Measurements from ENCODE around the gene WDR5.

GRCh38 chr9:134152022-134152448 is 16.2 kb downstream of the WDR5 start:
- TF ChIP-seq, protein P1, sequence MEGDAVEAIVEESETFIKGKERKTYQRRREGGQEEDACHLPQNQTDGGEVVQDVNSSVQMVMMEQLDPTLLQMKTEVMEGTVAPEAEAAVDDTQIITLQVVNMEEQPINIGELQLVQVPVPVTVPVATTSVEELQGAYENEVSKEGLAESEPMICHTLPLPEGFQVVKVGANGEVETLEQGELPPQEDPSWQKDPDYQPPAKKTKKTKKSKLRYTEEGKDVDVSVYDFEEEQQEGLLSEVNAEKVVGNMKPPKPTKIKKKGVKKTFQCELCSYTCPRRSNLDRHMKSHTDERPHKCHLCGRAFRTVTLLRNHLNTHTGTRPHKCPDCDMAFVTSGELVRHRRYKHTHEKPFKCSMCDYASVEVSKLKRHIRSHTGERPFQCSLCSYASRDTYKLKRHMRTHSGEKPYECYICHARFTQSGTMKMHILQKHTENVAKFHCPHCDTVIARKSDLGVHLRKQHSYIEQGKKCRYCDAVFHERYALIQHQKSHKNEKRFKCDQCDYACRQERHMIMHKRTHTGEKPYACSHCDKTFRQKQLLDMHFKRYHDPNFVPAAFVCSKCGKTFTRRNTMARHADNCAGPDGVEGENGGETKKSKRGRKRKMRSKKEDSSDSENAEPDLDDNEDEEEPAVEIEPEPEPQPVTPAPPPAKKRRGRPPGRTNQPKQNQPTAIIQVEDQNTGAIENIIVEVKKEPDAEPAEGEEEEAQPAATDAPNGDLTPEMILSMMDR (conservative IDR thresholded peaks at IDR 0.05; ENCODE audit: low read depth, low read length): no peak
- no peak for TF ChIP-seq EZH2phosphoT487 (IDR thresholded peaks at IDR 0.05; ENCODE audit: borderline replicate concordance, low read length)
